HEK293 (cell line): ENCODE data around the gene MARCHF3.

Experiments
- GLI4 ChIP-seq: fragments of 450-650 bp; formaldehyde crosslinking; IDR thresholded peaks from 2 replicates; pipeline ENCODE4 v1.5.1; 2016; ENCODE audit warnings: missing biosample characterization, missing genetic modification characterization
- HOXC10 ChIP-seq: sonication (generic); formaldehyde crosslinking; IDR thresholded peaks from 2 replicates; pipeline ENCODE4 v1.8.1; 2023; ENCODE audit warnings: mild to moderate bottlenecking, missing genetic modification reagents
- ZNF10 ChIP-seq: fragments of 450-650 bp; formaldehyde crosslinking; IDR thresholded peaks from 2 replicates; pipeline ENCODE4 v1.5.1; 2017; ENCODE audit warnings: missing biosample characterization, missing genetic modification characterization
- ZNF175 ChIP-seq: fragments of 450-650 bp; formaldehyde crosslinking; IDR thresholded peaks from 2 replicates; pipeline ENCODE4 v1.5.1; 2016; ENCODE audit warnings: missing biosample characterization, missing genetic modification characterization
- ZNF24 ChIP-seq: fragments of 450-650 bp; formaldehyde crosslinking; IDR thresholded peaks from 2 replicates; pipeline ENCODE4 v1.5.1; 2016; ENCODE audit warnings: missing biosample characterization, missing genetic modification characterization
- ZNF274 ChIP-seq, 2 experiments: fragments of 200-500 bp in 1 of 2; fragments of 450-650 bp in 1 of 2; sonication (Bioruptor generic) in 1 of 2; formaldehyde crosslinking in 1 of 2; IDR thresholded peaks; 2 replicates each; pipeline versions ENCODE4 v1.5.1 to v1.6.1; 2014 to 2016; ENCODE audit warnings: borderline replicate concordance in 1 of 2, inconsistent platforms in 1 of 2, low read length in 1 of 2, missing biosample characterization in 1 of 2, missing genetic modification characterization in 1 of 2
- ZNF518A ChIP-seq: fragments of 450-650 bp; formaldehyde crosslinking; conservative IDR thresholded peaks from 2 replicates; pipeline ENCODE4 v1.5.1; 2016; ENCODE audit warnings: low read depth, missing biosample characterization, missing genetic modification characterization
- TF ChIP-seq, protein P1 (sequence below): fragments of 450-650 bp; formaldehyde crosslinking; optimal IDR thresholded peaks from 2 replicates; pipeline ENCODE3; 2016; ENCODE audit warnings: missing biosample characterization, mild to moderate bottlenecking, missing genetic modification characterization
- TF ChIP-seq, protein P2 (sequence below): fragments of 450-650 bp; formaldehyde crosslinking; IDR thresholded peaks from 2 replicates; pipeline ENCODE4 v1.5.1; 2016; ENCODE audit warnings: missing biosample characterization, missing genetic modification characterization

DNA sequence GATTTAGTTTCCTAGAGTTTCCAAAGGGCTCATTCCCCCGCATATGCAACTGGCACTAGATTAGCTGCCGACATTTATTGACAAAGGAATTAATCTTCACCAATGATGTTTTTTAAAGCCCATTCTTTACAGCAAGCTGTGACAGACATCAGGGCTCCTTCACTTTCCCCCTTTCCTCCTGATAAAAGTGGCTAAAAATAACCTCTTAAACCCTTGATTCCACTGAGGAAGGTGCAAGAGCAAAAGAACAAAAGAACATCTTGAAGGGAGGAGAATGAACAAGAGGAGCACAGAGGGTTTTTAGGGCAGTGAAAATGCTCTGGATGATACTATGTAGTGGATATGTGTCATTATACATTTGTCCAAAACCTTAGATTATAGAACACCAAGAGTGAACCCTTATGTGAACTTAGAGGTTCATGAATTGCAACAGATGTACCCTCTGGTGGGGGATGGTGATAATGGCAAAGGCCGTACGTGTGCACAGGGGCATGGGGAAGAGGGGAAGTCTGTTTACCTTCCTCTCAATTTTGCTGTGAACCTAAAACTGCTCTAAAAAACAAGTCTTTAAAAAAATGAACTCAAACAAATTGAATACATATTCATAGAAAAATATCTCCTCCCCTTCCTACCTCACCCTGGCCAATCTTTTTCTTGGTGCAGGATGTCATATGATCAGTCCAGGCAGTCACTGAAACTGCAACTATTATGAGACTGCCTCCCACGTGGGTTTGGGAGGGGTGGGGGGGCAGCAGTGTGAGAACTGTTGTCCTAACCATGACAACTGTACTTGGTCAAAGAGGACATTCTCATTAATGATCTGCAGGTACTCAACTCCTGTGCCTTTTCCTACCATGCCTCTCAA lies 83.0 kb downstream of the MARCHF3 start:
- TF ChIP-seq HOXC10 = no peak
- TF ChIP-seq, protein P1, sequence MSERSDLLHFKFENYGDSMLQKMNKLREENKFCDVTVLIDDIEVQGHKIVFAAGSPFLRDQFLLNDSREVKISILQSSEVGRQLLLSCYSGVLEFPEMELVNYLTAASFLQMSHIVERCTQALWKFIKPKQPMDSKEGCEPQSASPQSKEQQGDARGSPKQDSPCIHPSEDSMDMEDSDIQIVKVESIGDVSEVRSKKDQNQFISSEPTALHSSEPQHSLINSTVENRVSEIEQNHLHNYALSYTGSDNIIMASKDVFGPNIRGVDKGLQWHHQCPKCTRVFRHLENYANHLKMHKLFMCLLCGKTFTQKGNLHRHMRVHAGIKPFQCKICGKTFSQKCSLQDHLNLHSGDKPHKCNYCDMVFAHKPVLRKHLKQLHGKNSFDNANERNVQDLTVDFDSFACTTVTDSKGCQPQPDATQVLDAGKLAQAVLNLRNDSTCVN (tag by site-specific recombination) = no peak
- TF ChIP-seq ZNF518A (tag by site-specific recombination) = no peak
- no peak for TF ChIP-seq ZNF175 (tag by site-specific recombination)
- no peak for TF ChIP-seq ZNF24 (tag by site-specific recombination)
- no peak for TF ChIP-seq ZNF10 (tag by site-specific recombination)
- no peak for TF ChIP-seq ZNF274 (IDR thresholded peaks at IDR 0.05; ENCODE audit: low read length)
- no peak for TF ChIP-seq ZNF274 (tag by site-specific recombination; IDR thresholded peaks at IDR 0.05; ENCODE audit: borderline replicate concordance)
- TF ChIP-seq, protein P2, sequence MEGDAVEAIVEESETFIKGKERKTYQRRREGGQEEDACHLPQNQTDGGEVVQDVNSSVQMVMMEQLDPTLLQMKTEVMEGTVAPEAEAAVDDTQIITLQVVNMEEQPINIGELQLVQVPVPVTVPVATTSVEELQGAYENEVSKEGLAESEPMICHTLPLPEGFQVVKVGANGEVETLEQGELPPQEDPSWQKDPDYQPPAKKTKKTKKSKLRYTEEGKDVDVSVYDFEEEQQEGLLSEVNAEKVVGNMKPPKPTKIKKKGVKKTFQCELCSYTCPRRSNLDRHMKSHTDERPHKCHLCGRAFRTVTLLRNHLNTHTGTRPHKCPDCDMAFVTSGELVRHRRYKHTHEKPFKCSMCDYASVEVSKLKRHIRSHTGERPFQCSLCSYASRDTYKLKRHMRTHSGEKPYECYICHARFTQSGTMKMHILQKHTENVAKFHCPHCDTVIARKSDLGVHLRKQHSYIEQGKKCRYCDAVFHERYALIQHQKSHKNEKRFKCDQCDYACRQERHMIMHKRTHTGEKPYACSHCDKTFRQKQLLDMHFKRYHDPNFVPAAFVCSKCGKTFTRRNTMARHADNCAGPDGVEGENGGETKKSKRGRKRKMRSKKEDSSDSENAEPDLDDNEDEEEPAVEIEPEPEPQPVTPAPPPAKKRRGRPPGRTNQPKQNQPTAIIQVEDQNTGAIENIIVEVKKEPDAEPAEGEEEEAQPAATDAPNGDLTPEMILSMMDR = no peak
- no peak for TF ChIP-seq GLI4 (tag by site-specific recombination)
